ENCODE measurements around the gene CROCC. TPM values are rescaled to one million over a fixed set of nuclear protein-coding genes. Genes with fewer than 3 reads are reported as not detected.

CROCC gene
- total RNA-seq, 2 experiments from 2014 or later, result 15.9 to 18.7 TPM

DNA sequence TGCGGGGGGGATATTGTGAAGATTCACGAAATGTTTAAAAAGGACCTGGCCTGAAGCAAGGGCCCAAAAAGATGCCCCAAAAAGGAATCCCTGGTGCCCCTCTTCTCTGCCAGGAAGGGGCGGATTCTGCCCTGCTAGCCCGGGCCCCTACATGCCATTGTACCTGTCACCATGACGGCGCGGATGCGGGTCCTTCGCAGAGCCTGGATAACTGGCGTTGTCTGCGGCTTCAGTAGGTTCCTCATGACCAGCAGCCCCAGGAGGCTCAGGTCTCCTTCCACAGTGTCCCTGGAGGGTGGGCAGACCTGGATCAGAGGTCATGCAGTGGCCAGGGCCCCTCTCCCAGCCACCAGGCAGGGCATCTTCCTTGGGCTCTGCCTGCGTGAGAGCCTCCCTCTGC, 69.8 kb downstream of the CROCC start:
- peaks cover 16% of the 10 kb centered on the region for H3K36me3 Mint-ChIP-seq
- intact Hi-C loops (cut with micrococcal nuclease), result no loop called here
- no peak overlapping the region for H3K4me3 Mint-ChIP-seq
- no peak overlapping the region for H3K27ac Mint-ChIP-seq
- ChIA-PET CTCF (no interaction called here), POLR2A (no interaction called here)
- H3K9me3 Mint-ChIP-seq, result no peaks in the 10 kb centered on the region
- no peaks in the 10 kb centered on the region for H3K4me1 Mint-ChIP-seq (ENCODE audit: low read depth)
- no peaks in the 10 kb centered on the region for H3K27me3 Mint-ChIP-seq
- no peak for DNase-seq

DNA sequence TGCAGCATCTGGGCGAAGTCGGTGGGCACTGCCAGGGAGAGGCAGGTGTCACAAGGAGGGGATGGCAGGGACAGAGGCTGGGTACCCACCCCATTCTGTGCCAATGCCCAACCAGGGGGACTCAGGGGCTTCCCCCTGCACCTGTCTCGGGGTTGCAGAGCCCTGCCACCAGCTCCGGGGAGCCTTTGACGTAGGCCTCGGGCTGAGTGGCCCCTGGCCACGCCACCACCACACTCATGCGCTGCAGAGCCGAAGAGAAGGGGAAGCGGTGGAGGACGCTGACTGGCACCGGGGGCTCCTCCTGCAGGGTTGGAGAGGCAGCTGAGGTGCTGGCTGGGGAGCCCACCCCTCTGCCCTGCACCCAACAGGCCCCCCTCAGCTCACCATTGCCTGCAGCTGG, 70.4 kb downstream of the CROCC start:
- H3K4me3 Mint-ChIP-seq, result no peak overlapping the region
- H3K27me3 Mint-ChIP-seq, result no peaks in the 10 kb centered on the region
- no peaks in the 10 kb centered on the region for H3K9me3 Mint-ChIP-seq
- intact Hi-C loops (cut with micrococcal nuclease), result no loop called here
- H3K4me1 Mint-ChIP-seq (ENCODE audit: low read depth), result no peaks in the 10 kb centered on the region
- H3K36me3 Mint-ChIP-seq, result peaks cover 15% of the 10 kb centered on the region
- no peak for DNase-seq
- ChIA-PET CTCF (no interaction called here), POLR2A (no interaction called here)
- no peak overlapping the region for H3K27ac Mint-ChIP-seq

DNA sequence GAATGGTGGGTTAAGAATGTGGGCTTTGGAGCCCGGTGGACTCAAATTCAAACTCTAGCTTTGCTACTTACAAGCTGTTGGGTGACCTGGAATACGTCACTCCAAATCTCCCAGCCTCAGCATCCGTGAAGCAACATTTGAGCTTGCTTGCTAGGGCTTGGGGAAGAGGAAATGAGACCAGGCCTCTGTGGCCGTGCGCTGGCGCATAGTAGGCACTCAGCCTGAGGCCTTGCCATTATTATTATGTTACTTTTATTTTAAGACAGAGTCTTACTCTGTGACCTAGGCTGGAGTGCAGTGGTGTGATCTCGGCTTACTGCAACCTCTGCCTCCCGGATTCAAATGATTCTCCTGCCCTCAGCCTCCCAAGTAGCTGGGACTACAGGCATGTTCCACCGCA, 70.9 kb downstream of the CROCC start:
- H3K4me1 Mint-ChIP-seq (ENCODE audit: low read depth), result no peaks in the 10 kb centered on the region
- peaks cover 12% of the 10 kb centered on the region for H3K36me3 Mint-ChIP-seq
- H3K27ac Mint-ChIP-seq, result no peak overlapping the region
- ChIA-PET POLR2A (no interaction called here), CTCF (no interaction called here)
- H3K27me3 Mint-ChIP-seq, result no peaks in the 10 kb centered on the region
- DNase-seq, result no peak
- no peak overlapping the region for H3K4me3 Mint-ChIP-seq
- H3K9me3 Mint-ChIP-seq, result no peaks in the 10 kb centered on the region
- intact Hi-C loops (cut with micrococcal nuclease), result no loop called here

DNA sequence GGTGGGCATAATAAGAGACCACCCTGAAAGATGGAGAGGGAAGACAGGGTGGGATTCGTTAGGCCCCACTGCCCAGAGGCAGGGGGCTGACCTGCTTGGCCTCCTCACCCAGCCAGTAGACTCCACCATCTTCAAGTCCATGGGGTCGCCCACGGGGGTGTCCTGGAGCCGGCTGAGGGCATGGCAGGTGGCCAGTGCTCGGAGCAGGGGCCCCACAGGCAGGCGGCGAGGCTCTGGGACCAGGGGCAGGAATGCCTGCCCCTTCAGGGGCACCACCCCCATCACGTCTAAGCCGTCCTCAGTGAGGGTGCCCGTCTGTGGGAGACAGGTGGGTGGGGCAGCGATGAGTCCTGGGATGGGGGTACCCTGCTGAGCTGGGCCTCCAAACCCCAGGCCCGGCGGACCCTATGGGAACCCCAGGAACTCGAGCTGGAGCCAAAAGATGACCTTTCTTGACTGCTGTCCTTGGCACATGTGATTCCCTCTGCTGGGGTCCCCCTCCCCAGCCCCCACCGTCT, 71.8 kb downstream of the CROCC start:
- Mint-ChIP-seq H3K36me3 (peaks cover 15% of the 10 kb centered on the region), H3K27me3 (no peaks in the 10 kb centered on the region), H3K27ac (no peak overlapping the region), H3K9me3 (no peaks in the 10 kb centered on the region), H3K4me3 (no peak overlapping the region), H3K4me1 (ENCODE audit: low read depth) (no peaks in the 10 kb centered on the region)
- intact Hi-C loops (cut with micrococcal nuclease), result no loop called here
- ChIA-PET POLR2A (no interaction called here), CTCF (no interaction called here)
- DNase-seq, result no peak

DNA sequence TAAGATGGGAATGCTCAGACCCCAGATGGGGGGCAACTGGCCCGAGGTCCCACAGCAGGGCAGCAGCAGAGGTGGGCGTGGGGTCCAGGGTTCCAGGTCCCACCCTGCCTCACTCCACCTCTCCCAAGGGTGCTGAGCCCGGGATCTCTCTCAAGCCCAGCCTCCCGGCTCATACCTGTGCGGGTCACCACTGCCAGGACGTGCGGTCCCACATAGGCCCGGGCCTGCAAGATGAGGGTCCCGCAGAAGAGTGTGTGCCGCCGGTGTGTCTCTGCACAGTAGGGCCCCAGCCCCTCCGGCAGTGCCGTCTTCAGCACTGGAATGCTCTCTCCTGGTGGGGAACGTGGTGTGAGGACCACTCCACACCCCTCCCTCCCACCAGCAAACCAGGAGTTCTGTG, 75.1 kb downstream of the CROCC start:
- CTCF ChIA-PET, result no interaction called here
- POLR2A ChIA-PET, result no interaction called here
- H3K36me3 Mint-ChIP-seq, result peaks cover 18% of the 10 kb centered on the region
- no peaks in the 10 kb centered on the region for H3K9me3 Mint-ChIP-seq
- H3K4me3 Mint-ChIP-seq, result no peak overlapping the region
- no peaks in the 10 kb centered on the region for H3K27me3 Mint-ChIP-seq
- H3K4me1 Mint-ChIP-seq (ENCODE audit: low read depth), result no peaks in the 10 kb centered on the region
- no peak overlapping the region for H3K27ac Mint-ChIP-seq
- DNase-seq, result no peak
- intact Hi-C loops (cut with micrococcal nuclease), result no loop called here

DNA sequence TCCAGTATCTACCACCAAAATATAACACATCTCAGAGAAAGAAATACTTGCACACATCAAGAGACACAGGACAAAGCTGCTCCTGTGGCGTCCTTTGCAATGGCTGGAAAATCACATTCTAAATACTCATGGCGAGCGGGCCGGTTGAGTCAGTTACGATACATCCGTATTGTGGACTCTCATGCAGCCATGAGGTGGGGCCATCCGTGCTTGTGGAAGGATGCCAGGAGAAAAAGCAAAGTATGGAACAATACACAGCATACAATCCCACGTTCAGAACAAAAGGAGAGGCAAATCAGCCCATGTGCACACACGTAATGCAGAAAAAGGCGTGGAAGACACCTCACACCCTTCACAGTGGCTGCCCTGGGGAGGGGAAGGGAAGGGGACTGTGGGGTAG, 76.9 kb downstream of the CROCC start:
- ChIA-PET POLR2A (no interaction called here), CTCF (no interaction called here)
- Mint-ChIP-seq H3K4me1 (ENCODE audit: low read depth) (no peaks in the 10 kb centered on the region), H3K27me3 (no peaks in the 10 kb centered on the region), H3K36me3 (peaks cover 19% of the 10 kb centered on the region), H3K27ac (no peak overlapping the region), H3K4me3 (no peak overlapping the region), H3K9me3 (no peaks in the 10 kb centered on the region)
- DNase-seq, result no peak
- intact Hi-C loops (cut with micrococcal nuclease), result no loop called here

DNA sequence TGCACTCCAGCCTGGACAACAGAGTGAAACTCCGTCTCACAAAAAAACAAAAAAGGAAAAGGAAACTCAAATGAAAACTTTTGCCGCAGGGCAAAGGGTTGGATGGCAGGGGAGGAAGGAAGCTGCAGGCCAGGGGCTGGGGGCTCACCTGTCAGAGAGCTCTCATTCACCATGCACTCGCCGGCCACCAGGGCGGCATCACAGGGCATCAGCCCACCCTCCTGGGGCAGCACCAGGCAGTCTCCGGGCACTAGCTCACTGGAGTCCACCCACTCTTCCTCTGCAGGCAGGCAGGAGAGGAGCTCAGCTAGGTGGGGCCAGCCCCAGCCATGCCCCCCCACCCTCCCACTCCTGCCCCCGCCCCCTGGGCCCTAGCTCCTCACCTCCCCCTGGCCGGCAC, 78.1 kb downstream of the CROCC start:
- Mint-ChIP-seq H3K27ac (no peak overlapping the region), H3K36me3 (peaks cover 23% of the 10 kb centered on the region), H3K27me3 (no peaks in the 10 kb centered on the region), H3K9me3 (no peaks in the 10 kb centered on the region), H3K4me3 (no peak overlapping the region), H3K4me1 (ENCODE audit: low read depth) (no peaks in the 10 kb centered on the region)
- CTCF ChIA-PET, result interaction anchor here (1.2 to 2.3 kb wide), 2 partner anchors 10 to 39 kb away, joined by 3 to 10 read pairs; no protein-coding TSS in a partner anchor
- intact Hi-C loops (cut with micrococcal nuclease), result no loop called here
- DNase-seq, result no peak
- POLR2A ChIA-PET, result no interaction called here

DNA sequence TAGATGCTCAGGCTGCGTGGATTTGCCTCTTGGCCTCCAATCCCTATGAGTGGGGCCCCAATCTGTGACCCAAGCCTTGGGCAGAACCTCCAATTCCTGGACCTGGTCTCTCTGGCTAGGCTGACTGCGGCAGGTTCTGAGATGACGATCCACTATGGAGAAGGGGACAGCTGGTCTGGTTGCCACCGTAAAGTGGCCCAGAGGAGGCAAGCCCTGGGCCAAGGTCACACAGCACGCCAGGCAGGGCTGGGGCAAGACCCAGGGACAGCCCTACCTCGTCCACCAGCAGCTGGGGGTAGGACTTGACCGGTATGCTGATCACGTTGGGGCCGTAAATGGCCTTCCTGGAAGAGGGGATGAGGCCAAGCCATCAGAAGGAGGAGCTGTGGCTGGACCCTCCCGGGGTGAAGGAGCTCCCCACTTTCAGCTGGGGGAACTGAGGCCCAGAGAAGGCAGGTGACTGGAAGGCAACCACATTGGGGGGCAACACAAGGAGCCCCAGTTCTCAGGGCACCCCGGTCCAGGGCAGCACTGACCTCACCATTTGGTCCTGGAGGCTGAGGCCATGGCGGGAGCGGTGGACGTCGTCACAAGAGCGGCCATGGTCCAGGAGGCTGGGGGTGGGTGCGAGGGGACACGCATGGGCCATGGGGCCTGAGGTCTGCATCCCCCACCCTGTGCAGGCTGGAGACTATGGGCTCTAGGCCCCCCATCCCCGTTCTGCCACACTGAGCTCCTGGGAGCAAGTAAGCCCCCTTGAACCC, 80.2 kb downstream of the CROCC start:
- intact Hi-C loops (cut with micrococcal nuclease), result no loop called here
- Mint-ChIP-seq H3K27me3 (no peaks in the 10 kb centered on the region), H3K36me3 (peaks cover 14% of the 10 kb centered on the region), H3K27ac (no peak overlapping the region), H3K9me3 (no peaks in the 10 kb centered on the region), H3K4me1 (ENCODE audit: low read depth) (no peaks in the 10 kb centered on the region), H3K4me3 (no peak overlapping the region)
- ChIA-PET POLR2A (interaction anchor here (0.6 kb wide), 1 partner anchor 61 kb away, joined by 3 read pairs; no protein-coding TSS in a partner anchor), CTCF (no interaction called here)
- DNase-seq, result no peak

DNA sequence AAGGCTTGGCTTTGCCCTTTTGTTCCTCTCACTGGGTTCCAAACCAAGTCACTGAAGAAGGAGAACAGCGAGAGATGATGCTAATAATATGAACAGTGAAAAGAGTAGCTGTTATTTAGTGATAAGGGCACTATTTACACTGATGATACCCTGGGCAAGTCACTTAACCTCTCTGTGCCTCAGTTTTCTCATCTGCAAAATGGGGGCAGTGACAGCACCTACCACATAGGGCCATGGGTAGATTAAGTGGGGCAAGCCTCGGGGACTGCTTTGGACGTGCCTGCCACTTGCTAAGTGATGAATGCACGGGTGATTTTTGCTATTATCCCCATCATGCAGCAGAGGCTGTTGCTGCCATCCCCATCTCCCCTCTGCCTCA, 80.8 kb downstream of the CROCC start:
- H3K4me3 Mint-ChIP-seq, result no peak overlapping the region
- no peak overlapping the region for H3K27ac Mint-ChIP-seq
- DNase-seq, result no peak
- peaks cover 14% of the 10 kb centered on the region for H3K36me3 Mint-ChIP-seq
- ChIA-PET CTCF (no interaction called here), POLR2A (no interaction called here)
- no peaks in the 10 kb centered on the region for H3K27me3 Mint-ChIP-seq
- intact Hi-C loops (cut with micrococcal nuclease), result no loop called here
- H3K9me3 Mint-ChIP-seq, result no peaks in the 10 kb centered on the region
- no peaks in the 10 kb centered on the region for H3K4me1 Mint-ChIP-seq (ENCODE audit: low read depth)

DNA sequence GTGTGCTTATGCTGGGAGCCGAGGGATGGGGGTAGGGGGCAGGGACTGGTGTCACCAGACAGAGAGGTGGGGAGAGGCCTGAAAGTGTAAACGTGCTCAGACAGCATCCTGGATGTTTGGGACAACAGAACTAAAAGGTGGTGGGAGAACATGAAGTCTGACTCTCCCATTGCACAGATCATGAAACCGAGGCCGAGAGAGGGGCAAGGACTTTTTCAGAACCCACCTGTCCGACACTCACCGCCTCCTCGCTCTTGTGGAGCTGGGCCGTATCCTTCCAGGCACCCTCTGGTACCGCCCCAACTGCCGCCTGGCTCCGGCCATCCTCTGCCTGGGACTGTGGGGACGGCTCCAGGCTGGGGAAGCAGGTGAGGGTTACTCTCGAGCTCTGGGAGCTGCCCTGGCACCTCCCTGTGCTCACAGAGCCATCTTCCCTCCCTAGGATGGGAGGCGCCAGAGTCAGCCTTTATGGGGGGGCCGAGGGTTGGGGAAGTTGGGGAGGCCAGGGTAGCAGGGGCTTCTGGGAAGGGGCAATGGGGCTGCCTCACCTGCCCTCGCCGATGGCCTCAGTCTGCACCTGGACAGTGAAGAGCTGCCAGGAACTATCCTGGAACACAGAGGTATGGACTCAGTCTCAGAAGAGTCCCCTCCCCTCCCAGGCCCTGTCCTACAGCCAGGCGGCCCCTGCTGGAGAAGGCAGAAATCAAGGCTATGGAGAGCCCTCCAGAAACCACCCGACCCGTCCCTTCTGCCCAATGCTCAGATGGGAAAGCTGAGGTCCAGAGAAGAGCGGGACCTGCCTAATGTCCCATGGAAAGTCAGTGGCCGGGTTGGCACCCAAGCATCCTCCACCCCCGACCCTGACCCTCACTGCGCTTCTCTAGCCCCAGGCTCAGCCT, 83.0 kb downstream of the CROCC start:
- POLR2A ChIA-PET, result no interaction called here
- CTCF ChIA-PET, result interaction anchor here (1.9 kb wide), 1 partner anchor 44 kb away, joined by 6 read pairs; no protein-coding TSS in a partner anchor
- peaks cover 2% of the 10 kb centered on the region for H3K4me1 Mint-ChIP-seq (ENCODE audit: low read depth)
- H3K9me3 Mint-ChIP-seq, result no peaks in the 10 kb centered on the region
- DNase-seq, result no peak
- peaks cover 9% of the 10 kb centered on the region for H3K36me3 Mint-ChIP-seq
- no peak overlapping the region for H3K27ac Mint-ChIP-seq
- H3K4me3 Mint-ChIP-seq, result no peak overlapping the region
- H3K27me3 Mint-ChIP-seq, result no peaks in the 10 kb centered on the region
- intact Hi-C loops (cut with micrococcal nuclease), result no loop called here

DNA sequence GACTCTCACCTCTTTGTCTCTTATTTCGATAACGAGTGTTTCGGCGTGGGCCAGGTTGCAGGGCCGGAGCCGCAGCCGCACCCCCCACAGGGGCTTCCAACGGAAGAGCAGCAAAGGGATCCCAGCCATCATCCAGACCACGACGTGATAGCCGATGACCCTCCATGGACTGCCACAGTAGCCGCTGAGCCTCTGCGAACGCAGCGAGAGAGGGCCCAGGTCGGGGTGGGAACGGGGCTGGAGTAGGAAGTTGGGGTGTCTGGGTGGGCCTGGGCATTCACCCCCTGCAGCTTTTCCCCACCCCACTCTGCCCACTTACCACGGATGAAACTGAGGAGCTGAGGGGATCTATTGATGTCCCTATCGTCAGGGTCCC, 83.6 kb downstream of the CROCC start:
- no peak for DNase-seq
- H3K36me3 Mint-ChIP-seq, result peaks cover 9% of the 10 kb centered on the region
- no peak overlapping the region for H3K27ac Mint-ChIP-seq
- no peaks in the 10 kb centered on the region for H3K27me3 Mint-ChIP-seq
- intact Hi-C loops (cut with micrococcal nuclease), result no loop called here
- POLR2A ChIA-PET, result no interaction called here
- peaks cover 7% of the 10 kb centered on the region for H3K4me1 Mint-ChIP-seq (ENCODE audit: low read depth)
- CTCF ChIA-PET, result no interaction called here
- H3K4me3 Mint-ChIP-seq, result no peak overlapping the region
- H3K9me3 Mint-ChIP-seq, result no peaks in the 10 kb centered on the region

DNA sequence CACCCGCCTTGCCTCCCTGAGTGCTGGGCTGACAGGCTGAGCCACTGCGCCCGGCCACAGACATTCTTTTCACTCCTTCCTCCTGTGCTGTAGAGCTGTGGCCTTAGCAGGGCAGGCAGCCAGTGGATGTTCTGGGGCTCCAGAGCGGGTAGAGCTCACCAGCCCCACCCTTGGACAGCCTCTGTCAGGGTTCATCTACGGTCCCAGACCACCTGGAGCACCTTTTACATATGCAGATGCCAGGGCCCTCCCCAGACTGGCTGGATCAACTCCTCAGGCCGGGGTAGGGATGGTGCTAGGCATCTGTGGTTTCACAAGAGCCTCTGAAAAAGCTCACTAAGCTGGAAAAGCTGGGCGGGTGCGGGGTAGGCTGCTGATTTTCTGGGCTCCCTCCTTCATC, 85.4 kb downstream of the CROCC start:
- ChIA-PET POLR2A (no interaction called here), CTCF (no interaction called here)
- Mint-ChIP-seq H3K4me1 (ENCODE audit: low read depth) (peaks cover 13% of the 10 kb centered on the region), H3K36me3 (peaks cover 4% of the 10 kb centered on the region), H3K27ac (no peak overlapping the region), H3K9me3 (no peaks in the 10 kb centered on the region), H3K27me3 (no peaks in the 10 kb centered on the region), H3K4me3 (no peak overlapping the region)
- intact Hi-C loops (cut with micrococcal nuclease), result no loop called here
- no peak for DNase-seq

Data from activated CD4-positive, alpha-beta memory T cell treated with anti-CD3 and anti-CD28 coated beads for 36 hours (primary cell).